Stimulated activated naive CD4-positive, alpha-beta T cell treated with Interleukin-2 at 50 U/mL for 16 hours (primary cell): Measurements from ENCODE around the gene RNF112.

Source experiments
- DNase-seq: peaks from one replicate; lab custom pipeline; 2025; lab: John Stamatoyannopoulos, UW

The RNF112 gene

GRCh38 chr17:19410875-19411620 lies at the start of gene RNF112:
Gene RNF112 (plus strand): TSS chr17:19411232. CDS start chr17:19411409, 177 bp downstream.
- DNase-seq: no peak

GRCh38 chr17:19361326-19361725 lies 49.7 kb upstream of the RNF112 start:
- DNase-seq: no peak

GRCh38 chr17:19361944-19362276 lies 49.1 kb upstream of the RNF112 start:
- no peak for DNase-seq

- DNase-seq: peak; percentile 85
These were observed 48.5 kb upstream of the RNF112 start, which contains the start of gene B9D1 for GRCh38 chr17:19362277-19363113. Gene B9D1 (minus strand): TSS chr17:19362723. CDS start chr17:19362569, 154 bp downstream.

GRCh38 chr17:19363114-19363438 lies 48.0 kb upstream of the RNF112 start:
- no peak for DNase-seq

- DNase-seq: no peak
These were observed 47.5 kb upstream of the RNF112 start for GRCh38 chr17:19363460-19364035.

GRCh38 chr17:19364699-19365498 lies 46.1 kb upstream of the RNF112 start:
- no peak for DNase-seq

GRCh38 chr17:19365499-19365817 lies 45.6 kb upstream of the RNF112 start:
- DNase-seq: no peak

GRCh38 chr17:19365833-19366636 lies 45.0 kb upstream of the RNF112 start:
- DNase-seq: no peak

- DNase-seq: no peak
These were observed 44.4 kb upstream of the RNF112 start for GRCh38 chr17:19366637-19366972.

GRCh38 chr17:19368229-19368628 lies 42.8 kb upstream of the RNF112 start:
- no peak for DNase-seq

GRCh38 chr17:19369107-19369778 lies 41.8 kb upstream of the RNF112 start:
- DNase-seq: no peak

- no peak for DNase-seq
These were observed 41.1 kb upstream of the RNF112 start for GRCh38 chr17:19369846-19370492.

GRCh38 chr17:19370493-19370960 lies 40.5 kb upstream of the RNF112 start:
- DNase-seq: no peak

- DNase-seq: no peak
These were observed 39.6 kb upstream of the RNF112 start for GRCh38 chr17:19371259-19372010.

GRCh38 chr17:19372011-19372370 lies 39.0 kb upstream of the RNF112 start:
- DNase-seq: no peak

GRCh38 chr17:19372439-19372838 lies 38.6 kb upstream of the RNF112 start:
- DNase-seq: no peak

- DNase-seq: no peak
These were observed 38.0 kb upstream of the RNF112 start for GRCh38 chr17:19372866-19373504.

- DNase-seq: no peak
These were observed 36.9 kb upstream of the RNF112 start for GRCh38 chr17:19374136-19374535.
